Renal cortex interstitium (tissue), 11 donors: ENCODE data around the gene WRAP73. TPM values are rescaled to one million over a fixed set of nuclear protein-coding genes. Genes with fewer than 3 reads are reported as not detected.

Experiments used
- DNase-seq, 11 donors: peaks; one replicate each; pipeline ENCODE4 v3.0.0-alpha.2; 2013; ENCODE audit warnings: low read depth in 9 of 11, low spot score in 4 of 11; ENCODE audit errors: extremely low read depth in 1 of 11
- polyA plus RNA-seq, 3 donors: library from polyadenylated mRNA; unstranded; fragments of 120-200 nt; gene quantifications; one replicate each; pipeline ENCODE4 v1.2.1, GENCODE V29; 2013; ENCODE audit not compliant: insufficient read length in 3 of 3

The WRAP73 gene
- polyA plus RNA-seq, 3 donors: 16.1 to 24.3 (median 19.0) TPM

DNA sequence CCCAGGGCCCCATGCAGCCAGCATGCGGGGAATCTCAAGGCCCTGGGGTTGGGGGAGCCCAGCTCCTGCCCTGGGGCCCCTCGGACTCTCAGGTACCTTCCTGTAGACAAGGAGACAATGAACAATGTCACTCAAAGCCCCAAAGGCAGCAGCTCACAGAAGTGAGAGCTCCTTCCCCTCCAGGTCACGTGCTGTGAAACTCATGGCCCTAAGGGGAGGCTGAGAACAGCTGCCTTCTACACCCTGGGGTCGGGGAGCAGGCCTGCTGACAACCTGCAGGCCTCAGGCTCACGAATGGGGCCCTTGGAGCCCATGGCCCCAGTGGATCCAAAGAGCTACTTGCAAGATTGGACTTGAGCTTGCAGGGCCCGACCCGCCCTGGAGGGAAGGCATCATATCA, 41.7 kb downstream of the WRAP73 start:
- no peak for DNase-seq

DNA sequence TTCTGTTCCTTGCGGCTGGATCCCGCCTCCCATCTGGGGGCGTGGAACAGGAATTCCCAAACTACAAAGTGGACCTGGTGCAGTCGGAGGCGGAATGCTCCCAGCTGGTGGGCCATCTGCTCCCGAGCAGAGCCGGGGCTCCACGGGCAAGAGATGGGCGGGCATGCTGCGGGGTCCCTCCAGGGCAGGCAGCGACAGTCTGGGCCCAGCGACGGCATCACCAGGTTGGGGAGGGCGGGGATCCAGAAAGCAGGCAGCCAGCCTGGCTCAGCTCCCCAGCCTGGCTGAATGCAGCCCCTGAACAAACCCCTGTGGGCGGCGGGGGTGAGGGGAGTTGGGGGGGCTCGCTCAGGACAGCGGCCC, 42.2 kb downstream of the WRAP73 start:
- DNase-seq: no peak

DNA sequence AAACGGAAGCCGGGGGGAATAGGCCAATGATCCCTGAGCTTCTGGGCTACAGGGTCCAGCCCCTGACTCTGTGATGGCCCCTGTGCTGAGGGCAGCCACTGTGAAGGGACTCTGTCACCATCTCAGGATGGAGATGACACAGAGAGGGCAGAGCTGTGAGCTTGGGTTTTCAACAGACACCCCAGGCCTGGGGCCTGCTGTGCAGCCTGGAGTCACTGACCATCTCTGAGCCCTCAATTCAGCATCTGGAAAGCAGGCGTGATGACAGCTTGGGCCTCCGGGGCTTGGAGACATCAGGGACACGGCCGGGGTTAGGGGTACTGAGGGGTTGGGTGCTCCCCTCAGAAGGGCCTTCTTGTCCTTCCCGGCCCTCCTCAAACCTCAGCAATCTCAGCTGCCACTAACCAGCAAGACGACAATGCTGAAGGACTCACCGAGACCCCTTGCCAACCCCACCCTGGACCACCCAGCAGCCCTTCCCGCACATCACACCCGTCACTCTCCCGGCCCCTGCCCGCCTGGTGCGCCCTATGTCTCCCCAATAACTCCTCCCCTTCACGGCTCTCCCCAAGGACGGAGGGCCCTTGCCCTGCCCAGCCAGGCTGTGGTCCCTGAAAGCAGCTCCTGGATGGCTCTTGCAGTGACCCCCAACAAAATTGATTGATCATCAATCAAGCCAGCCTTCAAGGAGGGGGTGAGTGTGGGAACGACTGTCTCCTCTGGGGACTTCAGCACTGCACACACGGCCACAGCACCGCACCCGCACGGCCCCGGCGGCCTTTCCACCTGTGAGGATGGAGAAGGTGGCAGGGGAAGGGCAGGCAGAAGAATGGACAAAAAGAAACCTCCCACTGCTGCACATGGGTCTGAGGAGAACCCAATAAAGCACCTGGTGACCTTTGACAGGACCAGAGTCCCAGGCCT, 42.9 kb downstream of the WRAP73 start:
- no peak for DNase-seq

DNA sequence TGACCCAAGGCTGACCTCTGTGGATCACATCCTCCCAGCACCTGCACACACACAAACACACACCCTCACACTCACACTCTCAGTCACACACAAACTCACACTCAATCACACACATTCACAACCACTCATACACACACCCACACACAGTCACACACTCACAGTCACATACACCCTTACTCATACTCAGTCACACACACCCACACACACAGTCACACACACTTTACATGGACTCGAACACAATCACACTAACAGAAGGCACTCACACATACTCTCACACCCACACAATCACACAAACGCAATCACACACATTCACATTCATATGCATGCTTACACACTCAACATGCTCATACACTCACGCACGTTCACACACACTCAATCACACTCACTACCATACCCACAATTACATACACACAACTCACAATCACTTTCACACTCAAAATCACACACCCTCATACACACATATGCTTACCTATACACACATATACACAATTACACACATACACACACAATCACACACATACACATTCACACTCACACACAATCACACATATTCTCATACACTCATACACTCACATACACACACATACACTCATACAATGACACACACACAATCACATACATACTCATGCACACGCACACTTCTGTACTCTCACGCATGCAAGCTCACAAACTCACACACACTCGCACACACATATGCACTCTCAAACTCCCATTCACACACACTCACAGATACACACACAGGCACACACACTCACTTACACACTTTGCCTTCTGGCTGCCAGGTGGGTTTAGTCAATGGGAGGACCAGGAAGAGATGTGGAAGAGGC, 44.7 kb downstream of the WRAP73 start:
- DNase-seq: no peak

DNA sequence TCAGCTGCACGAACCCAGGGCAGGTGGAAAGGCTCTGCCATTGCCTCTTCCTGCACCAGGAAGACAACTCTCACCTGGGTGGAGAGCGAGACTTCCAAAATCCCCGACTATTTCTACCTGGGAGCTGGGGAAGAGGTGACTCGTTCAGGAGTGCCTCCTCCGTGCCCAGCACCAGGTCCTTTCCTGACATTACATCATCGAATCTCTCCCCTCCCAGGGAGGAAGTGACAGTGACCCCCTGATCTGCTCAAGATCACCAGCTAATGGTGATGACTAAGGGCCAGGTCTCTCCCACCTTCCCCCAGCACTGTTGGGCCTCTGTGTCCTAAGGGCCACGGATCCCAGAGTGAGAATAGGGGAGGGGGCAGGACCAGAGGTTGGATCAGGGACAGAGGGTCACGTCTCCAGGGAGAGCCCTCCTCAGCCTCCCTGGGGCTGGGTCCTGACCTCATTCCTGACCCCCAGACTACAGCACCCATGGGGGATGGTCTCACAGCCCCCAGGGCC, 45.4 kb downstream of the WRAP73 start:
- no peak for DNase-seq

DNA sequence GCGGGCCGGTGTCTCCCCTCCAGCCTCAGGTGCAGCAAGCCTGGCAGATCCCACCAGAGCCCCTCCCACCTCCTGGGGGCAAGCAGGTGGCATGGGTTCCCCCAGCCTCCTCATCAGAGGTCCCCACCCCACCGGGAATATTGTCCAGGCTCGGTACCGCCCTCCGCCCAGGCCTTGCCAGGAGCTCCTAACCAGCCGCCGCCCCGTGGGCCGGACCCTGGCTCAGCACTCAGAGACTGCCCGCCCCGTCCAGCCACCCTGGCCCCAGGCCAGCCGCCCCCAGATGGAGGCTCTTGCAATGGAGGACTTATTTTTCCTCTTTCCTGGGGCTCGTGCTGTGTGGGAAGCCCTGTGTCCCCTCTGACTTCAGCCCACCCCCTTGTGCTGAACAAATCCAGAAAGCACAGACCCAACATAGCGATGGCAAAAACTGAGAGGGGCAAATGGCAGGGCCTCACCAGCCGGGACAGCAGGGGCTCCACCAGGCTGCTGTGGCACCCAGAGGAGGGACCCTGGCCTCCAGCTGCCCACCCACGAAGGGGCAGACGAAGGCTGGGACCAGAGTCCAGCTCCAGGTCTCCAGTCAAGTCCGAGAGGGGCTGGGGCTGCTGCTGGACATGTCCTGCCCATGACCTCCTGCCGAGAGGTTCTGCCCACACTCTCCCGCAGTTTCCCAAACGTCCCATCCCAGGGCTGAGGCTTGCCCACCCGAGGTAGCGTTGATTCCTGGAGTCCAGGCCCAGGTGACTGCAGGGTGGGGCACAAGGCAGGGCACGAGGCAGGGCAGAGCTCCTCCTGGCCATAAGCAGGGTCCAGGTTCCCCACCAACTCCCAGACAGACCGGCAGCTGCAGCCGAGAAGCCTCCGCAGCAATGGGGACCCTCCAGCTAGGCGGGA, 46.1 kb downstream of the WRAP73 start:
- DNase-seq: no peak

DNA sequence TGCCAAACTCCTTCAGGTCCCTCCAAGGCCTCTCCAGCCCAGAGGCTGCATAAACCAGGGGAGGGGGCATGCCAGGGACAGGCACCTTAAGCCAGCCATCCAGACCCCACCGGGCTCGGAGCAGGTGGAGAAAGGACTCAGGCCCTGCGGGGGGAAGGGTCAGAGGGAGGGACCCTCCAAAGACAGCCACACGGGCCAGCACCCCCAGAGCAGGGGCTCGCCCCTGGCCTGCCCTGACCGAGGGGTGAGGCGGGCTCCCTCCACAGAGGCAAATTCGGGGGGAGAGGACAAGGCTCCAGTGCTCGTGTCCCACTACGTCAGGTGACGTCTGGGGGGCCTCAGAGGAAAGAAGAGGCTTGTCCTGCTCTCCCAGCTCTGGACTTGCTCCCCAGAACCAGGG, 46.7 kb downstream of the WRAP73 start:
- no peak for DNase-seq

DNA sequence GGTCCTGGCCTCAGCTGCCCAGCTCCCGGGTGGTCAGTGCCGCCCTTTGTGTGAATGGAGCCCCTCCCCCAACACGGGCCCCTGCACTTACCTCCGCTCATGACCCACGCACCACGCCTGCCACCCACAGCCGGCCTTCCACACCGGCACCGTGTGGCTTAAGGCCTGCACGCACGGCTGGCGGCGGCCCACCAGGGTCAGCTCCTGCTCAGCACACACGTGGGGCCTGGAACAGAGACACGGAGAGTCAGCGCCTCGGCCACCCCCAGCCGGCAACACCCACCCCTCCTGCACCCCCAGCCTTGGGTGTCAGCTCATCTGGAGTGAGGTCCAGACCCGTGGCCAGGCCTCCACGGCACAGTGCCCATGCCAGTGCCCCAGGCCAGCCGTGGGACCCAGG, 47.5 kb downstream of the WRAP73 start:
- no peak for DNase-seq

DNA sequence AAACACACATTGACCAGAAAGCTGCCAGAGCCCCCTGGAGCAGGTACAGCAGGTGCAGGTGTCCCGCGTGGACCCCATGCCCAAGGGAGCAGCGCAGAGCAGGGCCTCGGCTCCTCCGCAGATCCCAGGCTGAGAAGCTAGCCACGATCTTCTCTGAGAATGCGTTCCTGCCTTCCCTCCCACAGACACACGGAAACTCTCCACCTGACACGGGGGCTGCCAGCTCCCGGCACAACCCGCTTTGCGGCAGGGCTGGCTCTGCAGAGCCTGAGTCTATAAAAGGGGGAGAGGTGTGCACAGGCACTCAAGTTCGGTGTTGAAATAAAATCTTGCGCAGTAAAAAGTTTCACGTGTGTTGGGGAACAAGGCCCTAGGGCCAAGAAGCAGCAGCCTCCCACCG, 48.2 kb downstream of the WRAP73 start:
- no peak for DNase-seq

DNA sequence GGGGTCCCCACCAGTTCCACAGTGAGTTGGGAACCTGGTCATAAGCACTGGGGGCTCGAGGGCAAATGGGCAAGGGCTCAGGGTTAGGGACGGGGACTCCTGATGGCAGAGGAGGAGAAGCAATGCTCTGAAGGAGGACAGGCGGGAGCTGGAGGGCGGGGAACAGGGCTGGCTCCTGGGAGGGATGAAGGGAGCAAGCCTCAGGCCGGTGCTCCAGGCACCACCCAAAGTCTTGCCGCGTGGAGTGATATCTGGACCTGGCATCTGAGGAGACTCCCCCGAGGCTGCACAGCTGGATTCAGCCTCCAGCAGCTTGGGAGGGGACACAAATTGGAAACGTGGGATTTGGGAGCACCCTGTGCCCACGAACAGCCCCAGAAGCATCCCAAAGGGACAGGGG, 49.5 kb downstream of the WRAP73 start:
- no peak for DNase-seq

DNA sequence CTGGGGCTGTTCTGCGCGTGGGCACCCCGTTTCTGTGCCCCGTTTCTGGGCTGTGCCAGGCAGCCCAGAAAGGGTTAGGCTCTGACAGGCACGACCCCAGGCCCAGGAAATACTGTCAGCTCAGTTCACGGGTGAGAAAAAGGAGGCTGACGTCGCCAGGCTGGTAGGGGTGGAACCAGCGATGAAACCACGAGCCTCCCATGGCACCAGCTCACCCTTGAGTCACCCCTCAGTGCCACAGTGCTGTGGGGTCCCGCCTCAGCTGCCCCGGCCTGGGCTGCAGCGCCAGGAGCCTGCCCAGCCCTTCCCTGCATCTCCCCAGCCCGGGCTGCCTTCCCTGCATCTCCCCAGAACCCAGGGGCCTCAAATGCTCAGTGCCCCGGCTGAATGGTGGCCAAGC, 50.1 kb downstream of the WRAP73 start:
- DNase-seq: no peak

DNA sequence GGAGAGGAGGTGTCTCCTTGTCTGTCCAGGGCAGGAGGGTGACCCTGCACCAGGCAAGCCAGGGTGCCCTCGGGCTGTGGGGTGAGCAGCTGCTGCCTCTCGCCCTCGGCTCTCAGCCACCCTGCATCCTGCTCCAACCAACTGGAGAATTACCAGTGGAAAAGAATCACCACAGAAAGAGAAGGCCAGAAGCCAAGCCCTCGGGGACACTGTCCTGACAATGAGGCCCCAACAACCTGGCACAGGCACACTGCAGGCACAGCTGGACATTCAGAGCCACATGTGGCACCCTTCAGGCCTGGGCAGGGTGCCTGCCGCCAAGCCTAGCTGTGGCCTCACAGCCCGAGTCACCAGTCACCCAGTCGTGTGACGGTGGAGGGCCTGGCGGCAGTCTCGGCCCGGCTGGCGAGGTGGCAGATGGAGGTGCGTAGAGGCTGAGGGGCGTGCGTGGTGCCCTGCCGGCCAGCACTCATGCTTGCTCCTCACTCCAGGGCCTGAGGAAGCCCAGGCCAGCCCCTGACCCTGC, 50.6 kb downstream of the WRAP73 start:
- no peak for DNase-seq

DNA sequence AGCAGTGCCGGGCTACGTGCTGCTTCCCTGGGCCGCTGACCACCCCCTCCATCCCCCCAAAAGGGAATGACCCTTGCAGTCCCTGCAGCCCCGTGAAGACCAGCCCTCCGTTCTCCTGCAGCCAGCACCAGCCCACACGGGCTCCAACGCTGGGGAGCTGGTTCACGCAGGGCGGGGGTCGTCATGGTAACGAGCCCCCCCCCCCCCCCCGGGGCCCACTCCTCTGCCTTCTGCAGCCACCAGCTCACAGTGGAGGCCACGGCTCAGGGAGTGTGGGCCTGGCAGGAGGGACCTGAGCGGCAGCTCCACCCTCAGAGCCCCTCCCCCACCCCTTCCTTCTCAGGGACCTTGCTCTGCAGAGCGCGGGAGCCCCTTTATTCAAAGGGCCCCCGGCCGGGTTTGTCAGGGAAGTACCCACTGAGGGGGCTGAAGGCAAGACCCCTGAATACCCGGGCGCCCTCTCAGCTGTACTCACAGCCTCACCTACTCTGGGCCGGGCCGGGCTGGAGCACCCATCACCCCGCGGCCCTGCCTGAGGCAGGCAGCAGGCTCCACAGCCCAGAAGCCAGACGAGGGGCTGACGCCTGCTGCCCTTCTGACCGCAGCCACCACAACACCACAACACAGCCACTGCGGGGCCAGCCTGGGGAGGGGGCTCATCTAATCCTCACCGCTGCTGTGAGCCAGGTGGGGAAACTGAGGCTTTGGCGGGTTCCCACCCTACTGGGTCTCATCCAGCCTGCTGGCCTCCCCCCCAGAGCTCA, 51.2 kb downstream of the WRAP73 start:
- DNase-seq: no peak

DNA sequence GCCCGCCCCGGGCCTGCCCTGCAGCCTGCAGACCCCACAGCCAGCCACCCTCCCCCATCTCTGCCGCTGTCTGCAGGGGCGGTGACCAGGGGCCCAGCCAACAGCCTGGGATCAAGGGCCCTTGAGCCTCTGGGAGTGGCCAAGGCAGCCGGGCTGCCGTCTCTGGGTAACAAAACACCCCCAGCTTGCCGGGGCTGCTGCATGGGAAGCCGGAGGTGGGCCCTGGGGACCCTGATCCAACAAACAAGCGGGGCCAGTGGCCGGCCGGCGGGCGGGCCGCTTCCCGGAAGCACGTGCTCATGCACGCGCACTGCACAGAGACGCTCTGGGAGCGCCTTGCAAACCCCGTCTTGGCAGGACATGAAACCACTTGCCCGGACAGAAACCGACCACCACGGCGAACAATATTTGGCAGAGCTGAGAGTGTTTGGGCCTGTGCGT, 51.8 kb downstream of the WRAP73 start:
- DNase-seq: no peak

DNA sequence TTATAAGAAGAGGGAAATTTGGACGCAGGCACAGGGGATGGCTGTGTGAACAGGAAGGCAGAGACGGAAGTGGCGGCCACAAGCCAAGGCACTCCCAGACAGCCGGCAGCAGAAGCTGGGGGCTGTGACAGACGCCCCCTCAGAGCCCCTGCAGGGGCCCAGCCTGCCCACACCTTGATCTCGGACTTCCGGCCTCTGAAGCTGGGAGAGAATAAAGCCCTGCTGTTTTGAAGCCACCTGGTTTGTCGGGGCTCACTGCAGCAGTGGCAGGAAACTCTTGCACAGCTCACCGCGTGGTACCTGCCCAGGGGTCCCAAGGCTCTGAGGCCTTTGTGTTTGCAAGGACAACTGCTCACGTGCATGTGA, 52.3 kb downstream of the WRAP73 start:
- DNase-seq: no peak

DNA sequence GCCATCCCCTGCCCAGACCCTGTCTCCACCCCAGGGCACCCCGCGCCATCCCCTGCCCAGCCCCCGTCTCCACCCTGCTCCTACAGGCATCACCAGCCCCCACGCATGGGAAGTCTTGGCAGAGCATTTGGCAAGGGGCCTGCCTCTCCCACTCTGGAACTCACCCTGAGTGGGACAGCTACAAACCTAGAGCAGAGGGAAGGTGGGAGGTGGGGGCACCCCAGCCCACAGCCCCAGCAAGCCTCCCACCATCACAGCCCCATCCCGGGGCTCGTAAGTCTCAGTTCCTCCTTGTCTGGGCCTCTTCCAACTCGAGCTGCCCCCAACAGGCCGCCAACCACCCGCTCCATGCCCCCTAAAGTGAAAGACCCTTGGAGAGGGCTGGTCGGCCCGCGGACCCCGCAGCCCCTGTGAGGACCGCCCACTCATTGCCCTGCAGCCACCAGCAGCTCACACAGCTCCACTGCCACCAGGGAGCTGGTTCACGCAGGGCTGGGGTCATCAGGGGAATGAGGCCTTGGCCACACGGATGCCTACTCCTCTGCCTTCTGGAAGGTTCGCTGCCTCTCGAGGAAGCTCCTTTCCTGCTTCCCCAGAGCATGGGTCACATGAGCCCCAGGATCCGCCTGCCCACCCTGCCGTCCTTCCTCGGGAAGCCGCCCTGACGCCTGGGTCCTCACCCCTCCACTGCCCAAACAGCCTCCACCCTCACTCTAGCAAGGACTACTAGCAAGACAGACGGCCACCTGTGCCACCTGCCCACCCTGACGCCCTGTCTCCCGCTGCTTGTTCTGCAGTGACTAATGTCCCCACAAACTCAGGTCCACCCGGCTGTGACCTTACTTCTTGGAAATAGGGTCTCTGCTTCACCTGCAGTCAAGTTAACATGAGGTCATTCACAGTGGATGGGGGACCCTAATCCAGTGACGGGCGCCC, 53.0 kb downstream of the WRAP73 start:
- no peak for DNase-seq

DNA sequence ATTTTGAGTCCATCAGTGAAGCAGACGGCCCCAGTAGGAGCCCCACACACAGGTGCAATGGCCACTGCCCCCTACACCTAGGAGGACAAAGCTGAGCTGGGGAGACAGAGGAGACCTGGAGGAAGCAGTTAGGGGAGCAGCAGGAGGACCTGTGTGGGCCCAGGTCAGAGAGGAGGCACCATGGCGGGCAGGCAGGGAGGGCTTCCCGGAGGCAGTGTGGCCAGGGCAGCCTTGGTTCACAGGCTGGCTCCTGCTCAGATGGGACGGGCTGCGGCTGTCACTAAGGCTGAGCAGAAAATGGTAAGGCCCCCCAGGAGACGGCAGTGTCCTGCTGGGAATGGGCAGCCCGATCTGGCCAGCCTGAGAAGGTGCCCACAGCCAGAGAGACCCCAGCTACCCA, 54.0 kb downstream of the WRAP73 start:
- no peak for DNase-seq
